Measurements from ENCODE around the gene SCNN1G.

DNA sequence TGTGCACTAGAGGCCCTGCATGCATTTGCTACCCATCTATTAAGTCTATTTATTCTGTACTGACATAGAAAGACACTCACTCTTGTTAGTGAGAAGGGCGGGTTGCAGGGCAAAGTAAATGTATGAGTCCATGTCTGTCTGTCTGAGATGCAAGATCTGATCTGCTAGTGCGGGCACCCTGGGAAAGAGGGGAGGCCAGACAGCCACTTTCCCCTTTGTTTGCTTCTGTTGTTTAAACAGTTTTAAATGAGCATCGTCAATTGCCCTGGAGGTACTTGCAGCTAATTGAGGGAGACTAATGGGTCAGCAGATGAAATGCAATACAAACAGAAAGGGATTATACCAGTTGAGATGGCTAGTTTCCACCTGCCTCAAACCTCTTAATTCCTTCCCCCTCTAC is 24.9 kb downstream of the SCNN1G start:
- TF ChIP-seq, protein P1, sequence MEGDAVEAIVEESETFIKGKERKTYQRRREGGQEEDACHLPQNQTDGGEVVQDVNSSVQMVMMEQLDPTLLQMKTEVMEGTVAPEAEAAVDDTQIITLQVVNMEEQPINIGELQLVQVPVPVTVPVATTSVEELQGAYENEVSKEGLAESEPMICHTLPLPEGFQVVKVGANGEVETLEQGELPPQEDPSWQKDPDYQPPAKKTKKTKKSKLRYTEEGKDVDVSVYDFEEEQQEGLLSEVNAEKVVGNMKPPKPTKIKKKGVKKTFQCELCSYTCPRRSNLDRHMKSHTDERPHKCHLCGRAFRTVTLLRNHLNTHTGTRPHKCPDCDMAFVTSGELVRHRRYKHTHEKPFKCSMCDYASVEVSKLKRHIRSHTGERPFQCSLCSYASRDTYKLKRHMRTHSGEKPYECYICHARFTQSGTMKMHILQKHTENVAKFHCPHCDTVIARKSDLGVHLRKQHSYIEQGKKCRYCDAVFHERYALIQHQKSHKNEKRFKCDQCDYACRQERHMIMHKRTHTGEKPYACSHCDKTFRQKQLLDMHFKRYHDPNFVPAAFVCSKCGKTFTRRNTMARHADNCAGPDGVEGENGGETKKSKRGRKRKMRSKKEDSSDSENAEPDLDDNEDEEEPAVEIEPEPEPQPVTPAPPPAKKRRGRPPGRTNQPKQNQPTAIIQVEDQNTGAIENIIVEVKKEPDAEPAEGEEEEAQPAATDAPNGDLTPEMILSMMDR (IDR thresholded peaks at IDR 0.05), result no peak
- TF ChIP-seq POLR2A (IDR thresholded peaks at IDR 0.05; ENCODE audit: low read depth) (no peak), EP300 (IDR thresholded peaks at IDR 0.05) (no peak)

Data from esophagus muscularis mucosa (tissue), 4 donors.